M059J (cell line): ENCODE measurements around the gene ASB10. TPM values are rescaled to one million over a fixed set of nuclear protein-coding genes. Genes with fewer than 3 reads are reported as not detected.

ENCODE experiments used
- DNase-seq: peaks from one replicate; pipeline ENCODE4 v3.0.0-alpha.2; 2012; ENCODE audit warnings: low read depth
- total RNA-seq: library from RNA; depleted of rRNA; stranded (reverse); fragments of >200 nt; shearing (Covaris generic); gene quantifications from 2 replicates; pipeline ENCODE4 v1.2.3, GENCODE V29; 2014

The ASB10 gene
- total RNA-seq, 1 experiment from 2014 or later: not detected

- DNase-seq: no peak
Observed at GRCh38 chr7:151135866-151136843, 50.9 kb downstream of the ASB10 start.

- DNase-seq: no peak
Observed at GRCh38 chr7:151135525-151135845, 51.6 kb downstream of the ASB10 start.

GRCh38 chr7:151134743-151135524 is 52.1 kb downstream of the ASB10 start:
- no peak for DNase-seq

GRCh38 chr7:151133986-151134742 is 52.9 kb downstream of the ASB10 start:
- no peak for DNase-seq

GRCh38 chr7:151133266-151133985 is 53.6 kb downstream of the ASB10 start:
- DNase-seq: no peak

- DNase-seq: no peak
Observed at GRCh38 chr7:151132461-151133205, 54.4 kb downstream of the ASB10 start.

GRCh38 chr7:151131592-151132293 is 55.3 kb downstream of the ASB10 start:
- no peak for DNase-seq

- no peak for DNase-seq
Observed at GRCh38 chr7:151131224-151131591, 55.8 kb downstream of the ASB10 start.

- no peak for DNase-seq
Observed at GRCh38 chr7:151130741-151131157, 56.3 kb downstream of the ASB10 start.

GRCh38 chr7:151129960-151130591 is 57.0 kb downstream of the ASB10 start:
- DNase-seq: no peak

GRCh38 chr7:151129117-151129959 is 57.7 kb downstream of the ASB10 start:
- DNase-seq: no peak

- no peak for DNase-seq
Observed at GRCh38 chr7:151128716-151129115, 58.3 kb downstream of the ASB10 start.

GRCh38 chr7:151128144-151128543 is 58.9 kb downstream of the ASB10 start:
- DNase-seq: no peak

- no peak for DNase-seq
Observed at GRCh38 chr7:151126491-151127137, 60.4 kb downstream of the ASB10 start.

- no peak for DNase-seq
Observed at GRCh38 chr7:151125846-151126481, 61.1 kb downstream of the ASB10 start.
